Measurements from ENCODE around the gene DOCK9. TPM values are rescaled to one million over a fixed set of nuclear protein-coding genes. Genes with fewer than 3 reads are reported as not detected.

Gene DOCK9
- total and polyA plus RNA-seq, 2 donors (not counting 1 experiment from before 2014, with no cell fraction given): 18.5 to 28.0 TPM

- Mint-ChIP-seq H3K4me1 (peaks cover 20% of the 10 kb centered on the region), H3K27me3 (no peaks in the 10 kb centered on the region), H3K4me3 (no peak overlapping the region), H3K9me3 (ENCODE audit: insufficient read depth) (no peaks in the 10 kb centered on the region), H3K27ac (no peak overlapping the region)
- Histone ChIP-seq H3K4me1 (ENCODE audit: control insufficient read depth in 2 of 2, insufficient read depth in 2 of 2, low read length in 2 of 2) (peaks cover 7 to 14% of the 10 kb centered on the region in 2 donors), H3K9ac (ENCODE audit: low read length) (no peak overlapping the region), H3K36me3 (replicated peaks in 1 of 2; ENCODE audit: control extremely low read depth in 1 of 2, control insufficient read depth in 1 of 2, extremely low read depth in 1 of 2, insufficient read depth in 2 of 2, low read length in 1 of 2) (no peaks in the 10 kb centered on the region), H3K27me3 (replicated peaks in 1 of 4; ENCODE audit: control extremely low read depth in 1 of 4, control insufficient read depth in 3 of 4, insufficient read depth in 4 of 4, low read length in 3 of 4) (no peaks in the 10 kb centered on the region), H3K4me3 (ENCODE audit: control extremely low read depth in 1 of 5, extremely low read depth in 1 of 5, insufficient read depth in 1 of 5, low read depth in 2 of 5, low read length in 4 of 5) (no peak overlapping the region), H3K27ac (ENCODE audit: low read length in 2 of 2) (no peak overlapping the region), H2AFZ (ENCODE audit: insufficient read depth, low read depth, low read length, poor library complexity, severe bottlenecking) (no peak overlapping the region), H3K9me3 (ENCODE audit: control extremely low read depth in 1 of 3, control insufficient read depth in 2 of 3, insufficient read depth in 1 of 3, low read length in 2 of 3) (no peaks in the 10 kb centered on the region), H3K4me2 (replicated peaks; ENCODE audit: low read depth, low read length, poor library complexity, severe bottlenecking) (no peak overlapping the region), H3K79me2 (ENCODE audit: control insufficient read depth, insufficient read depth, low read length) (no peaks in the 10 kb centered on the region), H4K20me1 (ENCODE audit: control insufficient read depth, insufficient read depth, low read length, poor library complexity, severe bottlenecking) (no peaks in the 10 kb centered on the region)
- CTCF ChIA-PET: interaction anchor here (1.1 to 1.9 kb wide), 2 partner anchors 11 to 13 kb away, joined by 5 to 6 read pairs; no protein-coding TSS in a partner anchor
- no peak for DNase-seq
- intact Hi-C loops (cut with micrococcal nuclease): no loop called here
- WGBS (ENCODE audit: insufficient coverage): 100% methylated on average over 1 of the region's 5 CpGs
- ATAC-seq (ENCODE audit: low read depth): no peak
- TF ChIP-seq CTCF (IDR thresholded peaks at IDR 0.05) (no peak), EZH2 (IDR thresholded peaks at IDR 0.05; ENCODE audit: borderline replicate concordance, insufficient read depth, low read depth, low read length, poor library complexity, severe bottlenecking) (no peak)
- POLR2A ChIA-PET: no interaction called here
Observed at GRCh38 chr13:98829541-98829940, 148.3 kb downstream of the DOCK9 start.

GRCh38 chr13:98828614-98829013 lies 149.2 kb downstream of the DOCK9 start:
- no peak overlapping the region for H3K9ac ChIP-seq (ENCODE audit: low read length)
- Mint-ChIP-seq H3K9me3 (ENCODE audit: insufficient read depth) (no peaks in the 10 kb centered on the region), H3K27me3 (no peaks in the 10 kb centered on the region), H3K27ac (no peak overlapping the region), H3K4me1 (peaks cover 20% of the 10 kb centered on the region), H3K4me3 (no peak overlapping the region)
- H3K9me3 ChIP-seq (ENCODE audit: control extremely low read depth in 1 of 3, control insufficient read depth in 2 of 3, insufficient read depth in 1 of 3, low read length in 2 of 3): no peaks in the 10 kb centered on the region
- no peaks in the 10 kb centered on the region for H3K79me2 ChIP-seq (ENCODE audit: control insufficient read depth, insufficient read depth, low read length)
- CTCF ChIA-PET: interaction anchor here (1.1 to 1.9 kb wide), 3 partner anchors 11 to 14 kb away, joined by 4 to 6 read pairs (median 5); no protein-coding TSS in a partner anchor
- DNase-seq: no peak
- POLR2A ChIA-PET: no interaction called here
- intact Hi-C loops (cut with micrococcal nuclease): no loop called here
- ATAC-seq (ENCODE audit: low read depth): no peak
- TF ChIP-seq CTCF (IDR thresholded peaks at IDR 0.05) (no peak), EZH2 (IDR thresholded peaks at IDR 0.05; ENCODE audit: borderline replicate concordance, insufficient read depth, low read depth, low read length, poor library complexity, severe bottlenecking) (no peak)
- no peak overlapping the region for H3K4me2 ChIP-seq (replicated peaks; ENCODE audit: low read depth, low read length, poor library complexity, severe bottlenecking)
- H3K4me1 ChIP-seq (ENCODE audit: control insufficient read depth in 2 of 2, insufficient read depth in 2 of 2, low read length in 2 of 2): peaks cover 7 to 14% of the 10 kb centered on the region in 2 donors
- no CpG with 5 or more reads among the region's 2 CpGs for WGBS (ENCODE audit: insufficient coverage)
- H3K27me3 ChIP-seq (replicated peaks in 1 of 4; ENCODE audit: control extremely low read depth in 1 of 4, control insufficient read depth in 3 of 4, insufficient read depth in 4 of 4, low read length in 3 of 4): no peaks in the 10 kb centered on the region
- no peak overlapping the region for H3K27ac ChIP-seq (ENCODE audit: low read length in 2 of 2)
- peaks cover 0 to 5% of the 10 kb centered on the region in 2 experiments for H3K36me3 ChIP-seq (replicated peaks in 1 of 2; ENCODE audit: control extremely low read depth in 1 of 2, control insufficient read depth in 1 of 2, extremely low read depth in 1 of 2, insufficient read depth in 2 of 2, low read length in 1 of 2)
- H2AFZ ChIP-seq (ENCODE audit: insufficient read depth, low read depth, low read length, poor library complexity, severe bottlenecking): no peak overlapping the region
- no peak overlapping the region for H3K4me3 ChIP-seq (ENCODE audit: control extremely low read depth in 1 of 5, extremely low read depth in 1 of 5, insufficient read depth in 1 of 5, low read depth in 2 of 5, low read length in 4 of 5)
- H4K20me1 ChIP-seq (ENCODE audit: control insufficient read depth, insufficient read depth, low read length, poor library complexity, severe bottlenecking): no peaks in the 10 kb centered on the region
